GM18870 (cell line): ENCODE data around the gene HUS1B.
A peak's percentile ranks its signal among the peaks of the same experiment; 100 is the strongest.
"Not testable (repeated sequence)": the region's sequence is repeated elsewhere in the genome, so short reads cannot be mapped to it uniquely, and the experiment has no call there.

Source experiments
- ATAC-seq: cut with Tn5 transposase; IDR thresholded peaks from one replicate; pipeline ENCODE4 v1.9.1; 2021; ENCODE audit warnings: moderate library complexity; ENCODE audit not compliant: unreplicated experiment

The HUS1B gene

DNA sequence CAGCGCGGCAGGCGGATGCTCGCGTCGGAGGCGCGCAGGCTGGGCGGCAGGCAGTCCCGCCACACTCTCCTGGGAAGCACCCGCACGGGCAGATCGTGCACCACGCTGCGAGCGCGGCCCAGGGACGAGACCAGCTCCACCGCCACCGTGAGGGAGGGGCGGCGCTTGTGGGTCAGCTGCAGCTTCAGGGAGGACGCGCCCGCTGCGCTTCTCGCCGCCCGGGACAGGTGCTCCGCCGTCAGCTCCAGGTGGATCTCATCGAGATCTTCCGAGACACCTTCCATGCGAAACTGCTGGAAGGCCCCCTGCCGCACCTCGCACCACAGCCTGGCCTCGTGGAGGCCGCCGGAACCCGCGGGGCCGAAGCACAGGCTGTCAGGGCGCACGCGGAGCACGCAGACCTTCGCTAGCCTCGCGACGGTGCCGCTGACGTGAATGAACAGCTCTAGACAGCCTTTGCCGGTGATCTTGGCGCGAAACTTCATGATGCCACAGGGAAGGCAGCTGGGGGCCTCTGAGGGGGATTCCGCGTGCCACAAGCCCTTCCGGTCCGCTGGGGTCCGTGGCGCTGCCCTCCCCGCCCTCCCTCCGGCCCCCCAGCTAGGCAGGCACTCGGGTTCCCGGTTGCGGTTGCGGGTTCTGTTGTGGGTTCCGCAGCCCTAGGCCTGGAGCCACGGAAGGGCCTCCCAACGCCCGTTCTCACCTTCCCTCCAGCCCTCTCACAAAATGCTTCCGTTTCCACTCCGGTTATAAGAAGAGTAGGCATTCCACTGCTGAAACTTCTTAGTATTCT lies at the start of gene HUS1B:
HUS1B (minus strand) TSS at position 641 of the 793 bp plus-strand sequence; CDS start at position 485, 156 bp downstream.
- no peak for ATAC-seq

DNA sequence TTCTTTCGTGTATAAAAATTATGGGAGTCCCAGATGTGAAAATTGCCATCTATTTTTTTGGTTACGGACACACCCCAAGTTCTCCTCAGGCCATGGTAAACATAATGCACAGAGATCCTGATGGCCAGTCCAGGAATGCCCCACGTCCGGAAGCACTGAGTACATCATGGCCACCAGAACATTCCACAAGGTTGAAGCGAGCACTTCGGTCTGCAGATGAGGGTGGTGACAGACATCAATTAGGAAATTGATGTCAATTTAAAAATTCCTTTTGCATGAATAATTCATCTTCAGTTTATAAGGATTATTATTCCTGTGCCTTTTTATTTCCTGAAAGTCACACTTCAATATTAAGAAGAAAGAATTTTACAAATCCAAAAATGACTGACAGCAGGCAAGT lies 49.2 kb upstream of the HUS1B start:
- ATAC-seq: no peak

DNA sequence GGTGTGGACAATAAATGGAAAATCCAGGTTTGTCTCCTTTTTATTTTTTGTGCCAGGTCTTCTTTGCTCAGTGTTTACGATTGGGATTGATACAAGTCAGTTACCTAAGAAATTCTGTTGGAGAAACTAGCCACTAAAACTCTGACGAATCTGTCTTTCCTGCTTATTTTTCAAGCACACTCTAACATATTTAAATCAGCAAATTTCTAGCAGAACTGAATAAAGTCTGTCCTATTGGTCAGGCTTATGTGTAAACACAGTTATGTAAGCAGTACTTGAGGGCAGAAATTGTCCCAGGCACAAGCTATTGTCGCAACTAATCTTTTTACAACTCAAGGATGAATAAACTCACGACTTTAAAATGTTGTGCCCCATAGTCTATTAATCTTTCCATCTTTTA lies 48.1 kb upstream of the HUS1B start:
- ATAC-seq: no peak

DNA sequence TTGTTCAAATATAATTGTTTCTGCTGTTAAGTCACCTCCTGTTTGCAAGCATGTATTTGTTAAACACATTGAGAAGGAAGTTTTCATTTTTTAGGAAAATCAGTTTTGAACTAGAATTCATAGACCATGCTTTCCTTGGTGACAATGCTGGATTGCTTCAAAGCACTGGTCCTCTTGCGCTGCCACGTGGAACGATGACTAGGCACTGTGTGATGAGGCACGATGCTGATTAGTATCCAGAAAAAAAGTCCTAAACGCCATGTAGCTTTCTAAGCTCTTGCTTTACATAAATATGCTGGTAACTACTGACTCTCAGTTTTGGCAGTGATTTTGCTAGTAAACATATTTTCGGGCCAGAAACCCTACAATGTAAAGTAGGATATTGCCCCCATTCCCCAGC lies 47.1 kb upstream of the HUS1B start:
- no peak for ATAC-seq

DNA sequence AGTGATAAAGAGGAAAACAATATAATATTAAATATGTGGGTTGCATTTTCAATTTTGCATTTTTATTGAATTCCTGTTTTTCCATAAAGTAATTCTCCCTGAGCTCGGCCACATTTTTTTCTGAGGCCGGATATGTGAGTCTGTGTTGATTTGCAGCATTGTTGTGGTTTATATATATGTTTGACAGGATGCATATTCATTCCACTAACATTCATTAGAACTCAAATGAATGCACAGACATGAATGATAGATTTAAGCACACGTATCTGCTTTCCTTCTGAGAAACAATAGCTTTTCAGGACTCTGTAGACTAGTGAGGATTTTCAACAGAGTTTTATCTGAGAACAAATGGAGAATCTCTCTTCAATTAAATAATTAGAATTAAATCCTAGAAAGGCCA lies 46.7 kb upstream of the HUS1B start:
- no peak for ATAC-seq

DNA sequence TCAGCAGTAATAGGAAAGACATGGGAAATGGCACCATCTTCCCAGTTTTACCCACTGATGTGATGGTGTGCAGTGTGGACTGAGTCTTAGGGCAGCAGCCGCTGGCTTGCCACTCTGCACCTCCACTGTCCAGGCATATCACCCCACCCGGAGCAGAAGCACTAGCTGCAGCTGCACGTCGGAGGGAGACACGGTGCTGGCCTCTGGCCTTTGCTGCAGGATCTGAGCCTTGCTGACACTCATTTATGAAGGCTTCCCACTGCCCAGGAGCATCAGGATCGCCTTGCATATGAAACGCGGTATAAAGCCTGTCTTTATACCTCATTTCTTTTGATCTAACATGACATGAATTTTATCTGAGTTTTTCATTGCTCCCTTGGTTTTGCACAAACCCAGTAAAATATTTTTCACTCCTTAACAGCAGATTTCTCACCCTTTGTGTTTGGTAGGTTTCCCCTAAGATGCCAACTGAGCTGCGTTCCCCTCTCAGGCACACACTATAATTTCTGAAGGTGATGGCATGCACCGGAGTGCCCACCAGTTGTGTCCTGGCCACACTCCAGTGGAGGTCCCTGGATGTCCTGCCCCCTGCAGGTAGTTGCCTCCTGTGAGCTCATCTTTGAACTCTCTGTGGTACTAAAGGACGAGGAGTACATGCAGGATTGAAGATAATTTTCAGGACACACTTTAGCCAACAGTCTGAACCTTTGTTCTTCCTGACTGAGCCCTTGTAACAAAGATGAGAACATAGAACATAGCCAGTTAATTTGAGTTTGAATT lies 45.0 kb upstream of the HUS1B start:
- ATAC-seq: no peak

DNA sequence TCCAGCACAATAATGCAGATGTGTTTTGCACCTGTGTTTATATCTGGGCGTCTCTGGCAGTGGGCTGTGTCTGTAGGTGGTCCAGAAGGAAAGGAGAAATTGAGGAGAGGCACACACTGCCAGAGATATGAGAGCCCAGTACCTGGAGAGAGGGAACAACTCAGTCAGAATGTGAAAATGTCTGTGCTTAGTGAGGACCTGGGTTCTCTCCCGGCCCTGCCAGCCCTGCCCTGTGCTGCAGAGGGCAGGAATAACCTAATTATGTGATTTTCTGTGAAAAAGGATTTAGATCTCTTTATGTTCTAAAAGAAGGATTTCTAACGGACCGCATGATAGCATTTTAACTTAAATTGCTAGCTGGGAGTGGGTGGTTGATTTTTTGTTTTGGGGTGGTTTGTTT lies 44.3 kb upstream of the HUS1B start:
- no peak for ATAC-seq

DNA sequence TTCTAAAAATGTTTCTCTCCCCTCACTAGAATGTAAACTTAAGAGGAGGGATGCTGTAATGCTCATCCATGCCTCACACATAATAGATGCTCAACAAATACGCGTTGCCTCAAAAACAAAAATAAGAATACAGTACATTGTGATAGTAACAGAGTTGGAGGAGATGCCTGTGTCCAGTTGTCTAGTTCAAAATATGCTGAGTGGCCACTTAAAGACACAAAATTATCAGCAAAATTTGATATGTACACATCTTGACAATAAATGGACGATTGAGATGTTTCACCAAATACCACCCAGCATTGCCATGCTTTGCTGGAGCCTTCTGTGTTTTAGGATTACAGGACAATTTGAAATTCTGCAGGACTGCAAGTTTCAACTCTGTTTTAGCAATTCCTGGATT lies 43.6 kb upstream of the HUS1B start:
- ATAC-seq: no peak

DNA sequence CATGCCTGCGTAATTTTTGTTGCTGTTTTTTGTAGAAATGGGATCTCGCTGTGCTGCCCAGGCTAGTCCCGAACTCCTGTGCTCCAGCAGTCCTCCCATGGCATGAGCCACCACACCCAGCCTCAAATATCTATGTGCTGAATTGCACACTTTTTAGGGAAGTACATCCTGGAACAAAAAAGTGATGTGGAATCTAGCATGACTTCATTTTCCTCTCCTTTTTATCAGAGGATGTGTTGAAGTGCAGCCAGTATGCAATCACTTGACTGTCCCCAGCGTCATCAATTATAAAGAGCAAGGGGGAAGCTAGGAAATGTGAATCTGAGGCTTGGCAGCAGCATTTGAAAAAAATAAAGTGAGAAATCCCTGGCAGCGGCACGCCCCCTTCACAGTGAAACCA lies 42.4 kb upstream of the HUS1B start:
- no peak for ATAC-seq

DNA sequence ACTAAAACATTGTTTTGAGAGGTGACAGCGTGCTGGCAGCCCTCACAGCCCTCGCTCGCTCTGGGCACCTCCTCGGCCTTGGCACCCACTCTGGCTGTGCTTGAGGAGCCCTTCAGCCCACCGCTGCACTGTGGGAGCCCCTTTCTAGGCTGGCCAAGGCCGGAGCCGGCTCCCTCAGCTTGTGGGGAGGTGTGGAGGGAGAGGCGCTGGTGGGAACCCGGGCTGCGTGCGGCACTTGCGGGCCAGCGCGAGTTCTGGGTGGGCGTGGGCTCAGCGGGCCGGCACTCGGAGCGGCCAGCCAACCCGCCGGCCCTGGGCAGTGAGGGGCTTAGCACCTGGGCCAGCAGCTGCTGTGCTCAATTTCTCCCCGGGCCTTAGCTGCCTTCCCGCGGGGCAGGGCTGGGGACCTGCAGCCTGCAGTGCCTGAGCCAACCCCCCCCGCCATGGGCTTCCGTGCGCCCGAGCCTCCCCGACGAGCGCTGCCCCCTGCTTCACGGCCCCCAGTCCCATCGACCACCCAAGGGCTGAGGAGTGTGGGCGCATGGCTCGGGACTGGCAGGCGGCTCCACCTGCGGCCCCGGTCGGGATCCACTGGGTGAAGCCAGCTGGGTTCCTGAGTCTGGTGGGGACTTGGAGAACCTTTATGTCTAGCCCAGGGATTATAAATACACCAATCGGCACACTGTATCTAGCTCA lies 37.7 kb upstream of the HUS1B start:
- ATAC-seq: not testable (repeated sequence)

DNA sequence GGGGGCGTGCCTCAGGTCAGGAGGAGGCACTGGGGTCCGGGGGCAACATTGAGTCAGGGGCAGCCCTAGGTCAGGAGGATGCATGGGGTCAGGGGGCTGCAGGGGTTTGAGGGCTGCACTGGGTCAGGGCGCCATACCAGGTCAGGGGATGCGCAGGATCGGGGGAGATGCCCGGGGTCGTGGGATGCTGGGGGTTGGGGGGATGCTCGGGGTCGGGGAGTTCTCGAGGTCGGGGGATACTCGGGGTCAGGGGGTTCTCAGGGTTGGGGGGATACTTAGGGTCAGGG lies 36.8 kb upstream of the HUS1B start:
- ATAC-seq: no peak

DNA sequence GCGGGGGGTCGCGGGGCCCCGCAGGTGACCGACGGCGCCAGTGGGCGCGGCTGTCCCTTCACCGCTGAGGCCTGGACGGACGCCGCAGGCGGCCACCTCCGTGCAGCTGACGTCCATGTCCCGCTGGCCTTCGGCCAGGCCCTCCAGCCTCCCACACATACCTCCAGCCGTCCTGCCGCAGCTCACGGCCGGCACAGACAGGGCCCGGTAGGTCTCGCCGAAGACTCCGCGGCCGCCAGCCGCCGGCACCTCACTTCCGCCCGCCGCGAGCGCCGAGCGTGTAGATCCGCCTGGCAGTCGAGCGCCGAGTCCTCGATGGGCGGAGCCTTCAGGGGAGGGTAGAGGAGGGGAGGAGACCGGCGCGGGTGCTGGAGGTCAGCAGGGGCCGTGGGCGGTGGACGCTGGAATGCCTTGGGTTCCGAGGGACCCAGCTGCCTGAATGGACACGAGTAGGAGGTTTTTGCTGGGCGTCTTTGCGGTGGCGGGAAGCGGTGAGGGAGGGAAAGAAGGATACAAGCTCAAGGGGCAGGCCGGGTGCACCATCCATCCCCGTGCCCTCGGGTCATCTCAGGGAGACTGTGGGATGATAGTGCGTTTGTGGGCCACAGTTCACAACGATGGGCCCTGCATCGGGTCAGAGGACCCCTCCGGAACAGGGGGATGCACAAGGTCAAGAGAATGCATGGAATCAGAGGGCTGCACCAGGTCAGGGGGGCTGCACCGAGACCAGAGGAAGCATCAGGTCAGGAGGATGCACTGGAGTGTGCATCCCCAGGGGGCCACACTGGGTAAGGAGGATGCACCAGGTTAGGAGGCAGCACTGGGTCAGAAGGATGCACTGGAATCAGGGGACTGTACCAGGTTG lies 36.2 kb upstream of the HUS1B start, which contains the start of gene EXOC2:
EXOC2 (minus strand) TSS at position 282 of the 865 bp plus-strand sequence. CDS start 55,321 bp downstream, outside the sequence.
- peak; percentile 71 for ATAC-seq

DNA sequence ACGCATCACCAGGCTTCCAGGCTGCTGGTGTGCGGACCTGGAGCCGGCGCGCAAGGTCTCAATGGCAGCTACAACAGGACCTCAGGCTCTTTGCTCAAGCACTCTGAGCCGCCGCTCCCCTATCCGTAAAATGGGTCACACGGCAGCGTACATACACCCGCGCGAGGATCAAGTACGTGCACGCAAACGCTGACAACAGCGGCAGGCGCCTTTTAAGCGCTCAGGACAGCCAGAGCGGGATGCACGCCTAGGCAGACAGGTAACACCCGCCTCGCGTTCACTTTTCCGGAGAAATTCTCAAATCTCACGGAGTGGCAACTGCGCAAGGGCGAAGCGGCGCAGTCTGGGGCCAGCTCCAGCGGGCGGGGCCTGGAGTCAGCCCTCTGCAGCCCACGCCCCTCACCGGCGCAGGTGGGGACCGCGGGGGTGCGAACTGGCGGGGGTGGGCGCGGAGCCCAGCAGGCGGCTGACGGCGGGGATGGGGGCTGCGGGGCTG lies 35.5 kb upstream of the HUS1B start:
- ATAC-seq: peak; percentile 64

DNA sequence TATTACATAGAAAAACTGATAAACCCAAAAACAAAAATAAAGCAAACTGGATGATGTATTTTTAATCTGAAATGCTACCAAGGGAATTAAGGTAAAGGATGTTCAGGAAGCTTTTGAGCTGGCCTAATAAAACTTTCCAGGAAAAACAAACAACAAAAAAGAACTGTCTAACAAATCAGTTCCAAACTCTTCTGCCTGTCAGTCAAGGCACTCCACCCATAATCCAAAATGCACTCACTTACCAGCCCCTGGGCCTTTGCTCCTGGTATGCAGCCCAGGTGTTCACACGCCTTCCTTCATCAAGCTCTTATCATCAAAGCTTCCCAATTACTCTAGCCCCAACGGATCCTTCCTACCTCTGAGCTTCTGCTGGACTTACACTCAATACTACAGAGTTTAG lies 32.3 kb upstream of the HUS1B start:
- ATAC-seq: no peak

DNA sequence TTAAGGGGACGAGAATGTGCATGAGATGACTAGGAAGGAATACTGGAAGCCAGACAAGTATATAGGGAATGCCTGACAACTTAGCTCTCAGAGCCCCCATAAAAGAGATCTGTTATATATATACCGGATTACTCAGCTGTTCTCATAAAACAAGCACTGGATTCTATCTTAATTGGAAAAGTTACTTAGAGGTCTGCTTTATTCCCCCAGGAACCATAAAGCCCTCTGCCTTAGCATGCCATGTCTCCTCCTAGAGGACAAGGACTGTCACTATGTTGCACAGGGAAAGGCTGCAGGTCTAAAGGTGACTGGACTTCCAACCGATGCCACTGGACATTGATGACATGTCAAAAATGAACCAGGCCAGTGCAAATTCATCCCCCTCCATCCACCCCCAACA lies 29.6 kb upstream of the HUS1B start:
- no peak for ATAC-seq

DNA sequence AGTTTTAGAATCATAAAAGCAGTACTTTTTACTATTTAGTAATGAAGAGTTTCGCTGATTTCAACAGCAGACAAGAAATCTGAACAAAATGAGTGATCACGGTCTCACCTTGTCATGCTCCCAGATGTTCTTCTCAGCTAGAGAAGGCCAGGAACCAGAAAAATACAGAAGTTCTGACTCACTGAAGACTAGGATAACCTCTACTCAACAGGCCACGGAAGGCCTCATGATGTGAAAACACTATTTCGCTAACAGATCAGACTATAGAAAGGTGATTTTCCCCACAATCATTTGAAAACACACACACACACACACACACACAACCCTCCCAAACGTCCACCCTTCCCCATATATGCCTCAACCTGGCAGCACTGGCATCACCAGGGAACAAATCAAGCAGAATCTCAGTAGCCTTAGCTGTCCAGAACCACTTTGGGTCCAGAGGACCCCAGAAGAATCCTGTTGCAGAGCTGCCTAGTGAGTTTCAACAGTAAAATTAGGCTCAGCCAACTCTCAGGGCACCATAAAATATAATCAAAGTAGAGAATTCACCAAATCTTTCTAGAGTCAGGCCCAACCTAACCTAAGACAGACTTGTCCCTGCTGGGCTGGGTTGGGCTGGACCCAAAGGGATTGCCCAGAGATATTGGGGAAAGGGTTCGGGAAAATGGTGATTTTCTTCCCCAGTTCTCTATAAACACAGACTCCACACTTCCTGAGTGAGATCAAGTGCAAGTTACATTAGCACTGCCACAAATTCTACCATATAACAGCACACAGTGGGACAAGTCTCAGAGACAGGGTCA lies 28.1 kb upstream of the HUS1B start:
- ATAC-seq: peak; percentile 85

DNA sequence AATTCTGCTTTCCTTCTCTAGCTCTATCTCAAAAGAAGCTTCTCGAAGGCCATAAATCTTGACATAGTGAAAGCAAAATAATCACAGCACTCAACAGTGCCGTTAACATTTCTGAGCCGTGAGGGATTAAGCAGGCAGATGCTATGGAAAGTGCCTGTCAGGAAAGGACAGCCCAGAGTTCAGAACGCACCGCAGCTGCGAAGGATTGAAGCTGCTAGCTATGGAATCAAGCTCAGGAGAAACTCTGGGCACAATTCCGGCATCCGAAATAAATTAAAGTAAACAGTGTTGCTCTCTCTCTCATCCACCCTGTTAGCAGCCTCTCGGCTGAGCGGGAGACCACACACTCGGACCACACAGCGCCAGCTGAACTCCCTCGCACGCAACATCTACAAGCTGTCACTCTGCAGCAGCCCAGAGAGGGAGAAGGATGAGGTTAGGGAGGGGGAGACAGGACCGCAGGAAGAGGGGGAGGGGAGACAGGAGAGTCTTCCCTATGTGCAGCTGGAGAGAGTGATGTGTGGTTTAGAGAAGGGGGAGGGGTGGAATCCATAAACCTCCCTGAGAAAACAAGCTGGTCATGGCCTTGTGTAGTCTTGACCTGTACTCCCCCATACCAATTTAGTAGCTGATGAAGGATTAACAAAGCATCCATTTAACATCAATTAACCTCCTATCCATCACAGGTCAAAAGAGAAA lies 27.0 kb upstream of the HUS1B start:
- no peak for ATAC-seq

DNA sequence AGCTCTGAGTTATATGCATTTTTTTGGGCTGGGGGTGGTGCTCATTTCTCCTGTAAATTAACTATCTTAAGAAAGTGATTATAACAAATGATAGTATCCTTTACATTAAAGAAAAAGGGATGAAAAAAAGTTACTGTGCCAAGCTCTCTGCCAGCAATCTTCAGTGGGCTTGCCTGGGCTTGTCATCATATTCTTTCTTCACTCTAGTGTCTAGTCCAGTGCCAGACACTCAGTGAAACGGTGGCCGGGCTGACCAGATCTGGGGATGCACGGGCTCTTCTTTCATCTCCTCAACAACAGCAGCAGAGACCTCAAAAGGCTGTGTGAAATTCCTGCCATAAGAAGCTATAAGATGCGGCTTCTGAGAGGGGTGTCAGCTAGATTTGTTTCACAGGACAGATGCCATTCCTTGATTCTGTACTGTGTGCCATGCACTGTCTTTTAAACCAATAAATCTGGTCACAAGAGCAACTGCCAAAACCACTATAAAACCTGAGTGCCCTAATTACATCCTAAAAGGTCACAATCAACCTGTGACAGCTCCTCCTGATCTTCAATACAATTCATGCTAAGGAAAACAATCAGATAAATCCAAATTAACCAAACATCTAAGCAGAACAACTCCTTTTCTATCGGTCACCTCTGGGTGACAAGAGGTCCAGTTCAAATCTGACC lies 23.9 kb upstream of the HUS1B start:
- no peak for ATAC-seq

DNA sequence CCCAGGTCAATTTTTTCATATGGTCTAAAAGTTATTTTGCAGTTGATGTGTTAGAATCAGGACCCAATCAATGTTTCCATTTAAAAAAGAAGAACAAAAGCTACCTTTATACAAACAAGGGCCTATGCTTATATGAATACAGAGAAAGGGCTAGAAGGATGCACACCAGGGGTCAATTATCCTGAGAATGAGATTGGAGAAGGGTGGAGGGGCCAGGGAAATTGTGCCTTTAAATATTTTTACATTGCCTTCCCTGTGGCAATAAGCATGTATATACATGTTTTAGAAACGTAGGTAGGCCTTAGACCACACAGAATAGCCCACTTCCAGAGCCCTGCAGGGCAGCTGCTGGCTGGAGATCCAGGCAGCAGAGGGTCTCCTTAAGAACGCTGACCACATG lies 23.4 kb upstream of the HUS1B start:
- no peak for ATAC-seq
